MV-4-11 (cell line): ENCODE results near the gene CSRNP3.
"Not testable (repeated sequence)": the region's sequence is repeated elsewhere in the genome, so short reads cannot be mapped to it uniquely, and the experiment has no call there.

Source experiments
- DNase-seq: peaks from one replicate; lab custom pipeline; 2025; lab: John Stamatoyannopoulos, UW

CSRNP3 gene

DNA sequence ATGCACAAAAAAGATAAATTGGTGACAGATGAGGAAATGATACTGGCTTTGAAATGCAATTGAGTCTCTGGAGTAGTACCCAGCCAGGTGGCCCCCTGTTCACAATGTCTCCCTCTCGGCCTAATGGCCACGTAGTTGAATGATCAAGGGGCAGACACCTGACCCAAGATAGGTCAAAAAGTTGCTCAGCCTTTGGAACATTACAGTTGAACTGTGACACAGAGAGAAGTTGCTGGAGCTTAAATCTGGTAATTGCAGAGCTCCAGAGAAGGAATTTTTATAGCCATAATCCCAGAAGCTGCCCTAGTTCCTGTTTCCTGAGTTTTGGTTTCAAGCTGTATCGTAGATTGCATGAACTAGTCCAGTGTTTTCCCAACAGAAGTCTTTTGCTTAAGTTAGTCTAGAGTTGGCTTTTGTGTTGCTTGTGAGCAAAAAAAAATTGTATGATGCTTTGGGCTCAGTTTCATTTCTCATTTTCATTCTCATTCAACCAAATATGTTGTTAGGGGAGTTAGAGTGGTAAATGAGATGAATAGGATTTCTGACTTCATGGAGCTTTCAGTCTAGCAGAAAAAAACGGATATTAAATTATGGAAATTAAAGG is 117.9 kb downstream of the CSRNP3 start:
- peak; percentile 86 for DNase-seq

GRCh38 chr2:165590999-165591398 is 121.5 kb downstream of the CSRNP3 start:
- not testable (repeated sequence) for DNase-seq

DNA sequence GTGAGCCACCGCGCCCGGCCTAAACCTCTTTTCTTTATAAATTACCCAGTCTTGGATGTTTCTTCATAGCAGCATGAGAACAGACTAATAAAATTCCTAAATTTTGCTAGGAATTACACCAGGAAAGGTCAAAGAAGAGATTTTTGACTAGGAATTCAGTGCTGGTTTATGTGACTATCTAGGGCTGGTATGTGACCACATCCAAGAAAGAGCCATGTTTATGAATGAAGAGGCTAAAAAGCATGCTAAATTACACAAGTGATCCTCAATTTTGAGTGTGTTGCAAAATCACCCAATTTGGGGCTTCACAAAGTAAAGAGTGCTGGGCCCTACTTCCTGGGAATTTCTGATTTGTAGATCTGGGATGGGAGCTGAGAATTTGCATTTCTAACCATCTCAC is 123.6 kb downstream of the CSRNP3 start:
- DNase-seq, result no peak

DNA sequence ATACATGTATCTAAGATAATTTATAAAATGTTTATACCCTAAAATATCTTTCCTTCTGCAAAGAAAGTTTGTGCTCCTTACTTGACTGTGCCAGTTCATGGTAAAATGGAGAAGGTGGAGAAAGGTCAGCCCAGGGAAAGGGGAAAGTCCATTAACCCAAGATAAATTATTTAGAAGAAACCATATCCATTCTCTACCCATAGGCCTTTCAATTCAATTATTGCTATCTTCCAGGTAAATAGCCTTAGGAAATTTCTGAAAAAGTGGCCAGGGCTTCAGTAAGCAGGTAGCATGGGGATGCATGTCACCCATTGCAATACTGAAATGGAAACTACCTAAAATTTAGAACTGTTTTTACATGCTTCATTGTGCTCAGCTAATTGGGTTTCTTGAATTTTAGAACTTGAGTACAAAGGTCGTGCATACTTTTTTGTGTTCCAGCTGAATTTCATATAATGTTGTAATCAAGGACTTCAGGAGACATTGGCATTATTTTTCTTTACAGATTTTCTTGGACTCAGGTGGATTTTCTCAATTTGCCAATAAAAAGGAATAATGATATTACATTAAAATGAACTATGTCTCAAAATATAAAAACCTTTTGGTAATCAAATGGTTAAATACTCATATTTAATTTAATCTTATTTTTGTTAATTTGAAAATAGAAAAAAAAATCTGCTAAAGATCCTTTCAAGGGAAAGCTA is 124.9 kb downstream of the CSRNP3 start:
- DNase-seq, result no peak

DNA sequence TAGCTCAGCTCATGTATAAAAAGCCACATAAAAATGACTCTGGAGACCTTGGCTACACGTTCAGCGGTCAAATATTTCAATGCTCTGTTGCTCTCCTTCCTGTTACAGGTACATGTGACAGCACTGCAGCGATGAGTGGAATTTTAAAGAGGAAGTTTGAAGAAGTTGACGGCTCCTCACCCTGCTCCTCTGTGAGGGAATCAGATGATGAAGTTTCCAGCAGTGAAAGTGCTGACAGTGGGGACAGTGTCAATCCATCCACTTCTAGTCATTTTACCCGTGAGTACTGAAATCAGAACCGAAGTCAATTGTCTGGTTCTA is 125.4 kb downstream of the CSRNP3 start:
- no peak for DNase-seq

- DNase-seq, result no peak
Observed at GRCh38 chr2:165596788-165597187, 127.3 kb downstream of the CSRNP3 start.

DNA sequence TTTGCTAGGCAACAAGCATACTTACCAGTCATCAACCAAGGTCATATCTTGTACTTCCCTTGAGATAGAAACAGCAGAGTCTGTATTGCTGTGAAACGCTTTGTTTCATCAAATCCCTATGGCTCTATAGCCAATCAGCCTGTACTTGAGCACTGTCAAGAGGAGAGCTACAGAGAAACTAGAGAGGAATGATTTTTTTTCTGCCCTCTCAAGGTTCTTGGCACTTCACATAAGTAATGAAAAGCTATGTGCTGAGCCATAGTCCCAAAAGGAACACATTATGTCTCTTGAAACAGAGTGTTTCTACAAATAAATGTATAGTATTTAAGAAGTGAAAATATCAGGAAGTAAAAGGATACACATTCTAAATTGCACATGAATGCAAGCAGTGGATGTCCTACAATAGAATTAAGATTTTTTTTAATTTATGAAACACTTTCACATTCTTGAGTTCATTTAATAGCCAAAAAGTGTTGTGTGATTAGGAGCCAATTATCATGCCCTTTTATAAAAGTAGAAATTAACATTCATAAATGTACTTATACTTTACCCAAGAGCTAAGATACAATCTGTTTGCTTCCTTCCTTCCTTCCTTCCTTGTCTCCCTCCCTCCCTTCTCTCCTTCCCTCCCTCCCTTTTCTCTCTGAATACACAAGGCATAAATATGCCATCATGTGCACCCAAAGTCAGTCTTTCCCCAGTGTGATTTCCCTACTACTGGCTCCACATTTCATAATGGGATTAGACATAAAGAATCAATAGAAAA is 131.8 kb downstream of the CSRNP3 start:
- DNase-seq, result no peak

DNA sequence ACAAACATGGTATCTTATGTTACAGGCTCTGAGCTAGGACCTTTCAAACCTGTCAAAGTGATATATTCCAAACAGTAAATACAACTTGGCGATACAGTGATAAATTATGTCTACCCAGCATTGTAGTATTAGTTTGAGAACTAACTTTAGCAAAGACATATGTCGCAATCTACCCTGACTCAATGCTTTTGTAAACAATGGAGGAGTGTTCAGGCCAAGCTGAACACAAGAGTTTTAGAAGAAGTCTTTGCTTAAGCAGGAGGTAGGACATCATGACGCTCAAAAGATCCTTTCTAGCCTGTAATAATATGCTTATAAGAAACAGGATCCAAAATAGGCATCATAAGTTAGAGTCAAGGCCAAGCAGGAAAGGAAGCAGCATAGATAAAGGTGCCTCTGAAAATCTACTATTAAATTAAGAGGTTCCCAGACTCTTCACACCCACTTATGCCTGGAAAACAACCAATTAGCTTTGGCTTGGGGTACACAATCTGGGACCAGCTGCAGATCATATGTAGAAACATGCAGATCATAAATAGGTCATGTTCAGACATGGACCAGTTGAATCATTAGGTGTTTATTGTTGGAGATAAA is 132.5 kb downstream of the CSRNP3 start:
- DNase-seq, result peak; percentile 29

DNA sequence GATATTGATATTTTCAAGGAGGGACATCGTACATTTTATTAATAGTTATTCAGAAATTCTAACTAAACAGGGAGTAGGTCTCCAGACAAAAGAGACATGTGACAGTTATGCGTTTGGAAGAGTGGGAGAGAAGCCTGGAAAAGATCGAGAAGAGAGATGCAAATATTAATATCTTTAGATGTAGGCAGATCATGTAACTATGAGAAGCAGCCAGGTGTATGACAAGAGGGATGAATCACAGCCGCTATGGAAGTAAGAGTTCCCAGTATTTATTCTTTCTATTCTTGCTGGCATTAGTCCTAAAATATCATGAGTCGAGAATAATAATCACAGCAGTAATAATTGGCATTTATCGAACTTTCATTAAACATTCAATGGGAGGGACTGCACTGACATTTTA is 140.2 kb downstream of the CSRNP3 start:
- no peak for DNase-seq

DNA sequence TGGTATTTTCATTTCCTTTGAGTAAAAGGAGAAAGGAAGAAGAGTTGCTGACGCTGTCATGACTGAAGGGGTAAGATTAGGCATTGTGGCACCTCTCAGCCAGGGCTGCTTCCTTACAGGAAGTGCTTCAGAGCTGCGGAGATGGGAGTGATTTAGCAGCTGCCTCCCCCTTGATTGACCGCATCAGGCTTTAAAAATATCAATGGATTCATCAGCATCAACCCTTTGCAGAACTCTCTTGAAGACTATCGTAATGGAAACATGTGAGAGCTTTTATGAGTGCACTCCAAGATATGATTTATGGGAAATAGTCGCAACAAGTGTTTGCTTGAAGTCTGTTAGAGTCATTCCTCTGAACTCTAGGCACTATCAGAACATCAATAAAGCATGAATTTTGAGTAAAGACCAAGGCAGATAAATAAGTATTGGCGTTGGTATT is 141.1 kb downstream of the CSRNP3 start:
- no peak for DNase-seq

DNA sequence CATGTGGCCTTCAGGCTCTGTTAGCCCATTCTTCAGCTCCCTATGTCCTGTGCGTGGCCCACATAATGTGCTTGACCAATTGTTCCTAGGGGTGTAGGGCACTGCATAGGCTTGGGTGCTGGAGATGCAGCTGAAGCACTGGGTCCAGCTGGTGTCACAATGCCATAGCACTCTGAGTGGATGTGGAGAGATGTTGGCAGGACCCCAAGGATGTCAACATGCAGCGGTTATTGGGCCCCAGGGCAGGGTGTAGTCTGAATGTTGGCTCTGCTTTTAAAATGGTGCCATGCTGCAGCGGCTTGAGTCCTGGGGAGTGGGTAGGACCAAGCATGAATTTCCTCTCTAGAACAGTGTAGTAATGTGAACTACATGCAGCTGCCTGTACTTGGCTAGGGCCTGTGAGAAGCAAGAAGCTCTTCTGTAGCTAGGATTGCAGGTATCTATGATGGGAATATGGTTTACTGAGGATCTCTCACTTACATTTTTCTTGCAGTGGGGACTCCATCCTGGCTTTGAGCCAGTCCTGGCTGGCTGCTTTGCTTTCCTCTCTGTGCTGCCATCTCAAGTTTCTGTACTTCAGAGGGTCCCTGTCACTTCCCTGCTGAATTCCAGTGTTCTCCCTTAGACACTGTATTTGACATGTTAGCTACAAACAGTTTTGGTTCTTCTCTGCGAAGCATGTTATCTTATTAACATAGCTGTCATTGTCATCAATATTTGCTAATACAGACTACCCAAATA is 148.4 kb downstream of the CSRNP3 start:
- DNase-seq, result no peak

- DNase-seq, result no peak
Observed at GRCh38 chr2:165618806-165619205, 149.3 kb downstream of the CSRNP3 start.

DNA sequence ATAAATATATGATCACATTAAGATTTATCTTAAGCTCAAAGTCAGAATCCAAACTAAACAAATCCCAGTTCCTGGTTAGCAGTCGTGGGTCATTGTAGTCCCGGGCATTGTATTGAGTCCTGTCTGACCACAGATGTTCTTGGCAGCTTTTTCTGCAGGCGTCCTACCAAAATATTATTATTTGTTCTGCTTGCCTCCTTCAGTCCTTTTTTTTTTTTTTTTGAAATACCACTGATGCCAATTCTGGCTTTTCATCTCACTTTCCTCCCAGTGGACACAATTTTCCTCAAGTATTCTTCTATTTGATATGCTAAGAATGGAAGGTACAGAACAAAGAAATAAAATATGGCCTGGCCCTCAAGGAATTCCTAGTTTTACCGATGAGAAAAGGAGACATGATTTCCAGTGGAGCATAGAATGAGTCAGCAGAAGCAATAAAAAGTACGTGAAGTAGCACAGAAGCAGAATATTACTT is 151.6 kb downstream of the CSRNP3 start:
- DNase-seq, result no peak

GRCh38 chr2:165623161-165623560 is 153.7 kb downstream of the CSRNP3 start:
- DNase-seq, result no peak

DNA sequence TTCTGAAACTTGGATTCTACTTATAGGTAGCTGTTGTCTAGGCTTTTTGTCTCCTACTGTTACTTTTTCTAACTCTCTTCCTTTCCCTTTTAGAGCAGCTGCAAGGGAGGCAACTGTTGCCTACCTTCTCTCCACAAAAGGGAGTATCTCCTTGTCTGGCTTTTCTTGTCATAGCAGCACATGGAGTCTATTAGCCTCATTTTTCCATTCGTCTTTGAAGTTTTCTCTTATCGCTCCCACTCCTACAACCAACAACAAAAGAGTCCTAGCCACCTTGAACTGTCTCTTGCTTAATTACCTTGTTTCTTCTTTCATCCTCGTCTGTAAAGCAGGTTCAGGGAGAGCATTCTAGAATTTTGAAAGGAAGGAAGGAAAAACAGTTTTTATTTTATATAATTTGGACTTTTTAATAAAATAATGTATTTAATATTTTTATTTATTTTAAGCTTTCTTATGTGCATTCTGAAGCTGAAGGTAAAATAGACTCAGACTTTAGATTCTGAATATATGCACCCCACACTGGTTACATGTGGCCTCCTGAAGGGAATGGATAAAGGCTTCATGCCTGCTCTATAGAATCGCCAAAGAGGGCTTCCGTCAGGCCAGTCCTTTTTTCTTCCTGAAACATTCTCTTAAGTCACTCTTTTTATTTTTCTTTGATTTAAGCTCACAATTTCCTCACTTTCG is 154.4 kb downstream of the CSRNP3 start:
- no peak for DNase-seq

DNA sequence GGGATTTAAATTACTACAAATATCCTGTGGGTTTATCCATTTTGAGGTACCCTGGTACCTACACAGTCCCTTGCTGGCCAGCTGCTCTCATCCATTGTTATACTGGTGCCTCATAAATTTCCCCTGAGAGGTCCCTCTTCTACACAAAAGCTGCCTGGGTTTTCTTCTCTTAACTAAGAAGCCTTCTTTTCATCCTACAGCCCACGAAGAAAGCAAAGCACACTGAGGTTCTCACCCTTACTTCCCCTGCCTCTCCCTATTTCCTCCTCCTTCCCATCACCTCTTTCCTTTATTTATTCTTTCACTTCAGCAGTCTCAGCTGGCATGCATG is 154.9 kb downstream of the CSRNP3 start:
- no peak for DNase-seq

- DNase-seq, result peak; percentile 18
Observed at GRCh38 chr2:165627470-165627869, 158.0 kb downstream of the CSRNP3 start.

DNA sequence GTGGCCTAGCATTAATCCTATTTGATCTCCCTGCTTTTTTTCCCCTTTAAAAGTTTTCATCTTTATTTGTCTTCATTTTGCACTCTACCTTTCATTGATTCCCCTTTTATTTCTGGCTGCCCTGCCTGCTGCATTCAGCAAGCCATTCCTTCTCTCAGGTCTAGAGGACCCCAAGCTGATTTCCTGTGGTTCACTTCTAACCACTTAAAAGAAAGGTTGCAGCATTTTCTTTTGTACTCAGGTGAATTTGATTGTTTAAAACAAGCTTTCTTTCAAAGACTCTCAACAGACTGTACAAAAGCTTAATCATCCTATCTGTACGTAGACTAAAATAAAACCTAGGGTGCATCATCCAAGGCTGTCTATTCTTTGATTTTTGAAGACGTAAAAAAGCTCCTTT is 160.3 kb downstream of the CSRNP3 start:
- no peak for DNase-seq

GRCh38 chr2:165630236-165630635 is 160.7 kb downstream of the CSRNP3 start:
- no peak for DNase-seq

GRCh38 chr2:165631089-165631488 is 161.6 kb downstream of the CSRNP3 start:
- no peak for DNase-seq

DNA sequence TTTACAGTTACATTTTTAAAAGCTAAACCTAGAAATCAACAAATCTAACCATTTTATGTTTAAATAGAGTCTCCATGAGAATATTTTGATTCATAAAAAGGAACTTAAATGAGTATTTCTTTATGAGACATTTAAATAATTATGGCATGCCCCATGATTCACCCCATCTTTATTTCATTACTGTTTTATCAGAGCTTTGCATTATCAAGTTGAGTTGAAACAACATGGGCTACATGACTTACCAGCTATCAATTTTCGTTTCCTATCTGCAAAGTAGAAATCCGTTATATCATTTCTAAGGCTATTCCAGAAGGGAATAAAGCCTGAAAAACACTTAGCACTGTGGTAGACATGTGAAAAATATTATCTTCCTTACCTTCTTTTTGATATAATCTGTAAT is 163.1 kb downstream of the CSRNP3 start:
- DNase-seq, result no peak

GRCh38 chr2:165633431-165633830 is 163.9 kb downstream of the CSRNP3 start:
- no peak for DNase-seq
